Endothelial cell of umbilical vein (primary cell): ENCODE results near the gene KIF5C.

Experiments used
- EZH2 ChIP-seq: IDR thresholded peaks from 2 replicates; pipeline ENCODE4 v1.6.1; 2012; ENCODE audit warnings: borderline replicate concordance, low read depth, mild to moderate bottlenecking, moderate library complexity, low read length, inconsistent platforms; ENCODE audit not compliant: severe bottlenecking
- POLR2AphosphoS5 ChIP-seq: IDR thresholded peaks from 2 replicates; pipeline ENCODE4 v1.6.1; 2012; ENCODE audit warnings: low read depth, mild to moderate bottlenecking, control low read depth, low read length, moderate library complexity; ENCODE audit not compliant: insufficient read depth
- TF ChIP-seq, protein P1 (sequence below), 2 donors: IDR thresholded peaks; 1 replicate in 1 of 2; 2 replicates in 1 of 2; pipeline ENCODE4 v1.5.1; 2011; ENCODE audit warnings: low read length in 2 of 2, mild to moderate bottlenecking in 2 of 2, moderate library complexity in 2 of 2, control low read depth in 1 of 2, inconsistent platforms in 1 of 2, low read depth in 1 of 2; ENCODE audit not compliant: insufficient read depth in 1 of 2; ENCODE audit errors: extremely low read depth in 1 of 2

DNA sequence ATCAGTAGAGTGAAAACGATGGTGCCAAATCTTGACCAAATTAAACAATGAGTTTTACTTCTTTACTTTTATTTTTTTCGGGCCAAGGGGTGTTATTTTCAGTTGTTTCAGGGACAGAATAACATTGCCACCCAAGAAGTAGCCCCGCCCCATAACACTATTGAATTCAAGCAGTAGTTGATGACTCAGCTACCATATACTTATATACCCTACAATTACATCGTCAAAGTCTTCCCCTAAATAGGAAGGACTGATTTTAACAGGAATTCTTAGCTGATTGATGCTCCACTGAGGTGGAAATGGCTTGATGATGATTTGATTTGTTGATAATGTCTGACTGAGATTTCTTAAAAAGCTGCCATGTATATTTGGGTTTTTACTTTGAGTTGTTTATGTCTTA lies 188.2 kb downstream of the KIF5C start:
- no peak for TF ChIP-seq POLR2AphosphoS5
- TF ChIP-seq, protein P1, sequence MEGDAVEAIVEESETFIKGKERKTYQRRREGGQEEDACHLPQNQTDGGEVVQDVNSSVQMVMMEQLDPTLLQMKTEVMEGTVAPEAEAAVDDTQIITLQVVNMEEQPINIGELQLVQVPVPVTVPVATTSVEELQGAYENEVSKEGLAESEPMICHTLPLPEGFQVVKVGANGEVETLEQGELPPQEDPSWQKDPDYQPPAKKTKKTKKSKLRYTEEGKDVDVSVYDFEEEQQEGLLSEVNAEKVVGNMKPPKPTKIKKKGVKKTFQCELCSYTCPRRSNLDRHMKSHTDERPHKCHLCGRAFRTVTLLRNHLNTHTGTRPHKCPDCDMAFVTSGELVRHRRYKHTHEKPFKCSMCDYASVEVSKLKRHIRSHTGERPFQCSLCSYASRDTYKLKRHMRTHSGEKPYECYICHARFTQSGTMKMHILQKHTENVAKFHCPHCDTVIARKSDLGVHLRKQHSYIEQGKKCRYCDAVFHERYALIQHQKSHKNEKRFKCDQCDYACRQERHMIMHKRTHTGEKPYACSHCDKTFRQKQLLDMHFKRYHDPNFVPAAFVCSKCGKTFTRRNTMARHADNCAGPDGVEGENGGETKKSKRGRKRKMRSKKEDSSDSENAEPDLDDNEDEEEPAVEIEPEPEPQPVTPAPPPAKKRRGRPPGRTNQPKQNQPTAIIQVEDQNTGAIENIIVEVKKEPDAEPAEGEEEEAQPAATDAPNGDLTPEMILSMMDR (IDR thresholded peaks at IDR 0.05; ENCODE audit: extremely low read depth in 1 of 2, insufficient read depth in 1 of 2, low read depth in 1 of 2, low read length in 2 of 2): no peak
- no peak for TF ChIP-seq EZH2
